Neural progenitor cell (in vitro differentiated cells): ENCODE results near the gene PTPN4. TPM values are rescaled to one million over a fixed set of nuclear protein-coding genes. Genes with fewer than 3 reads are reported as not detected.

Source experiments
- DNase-seq: peaks from one replicate; pipeline ENCODE4 v3.0.0-alpha.2; 2016; ENCODE audit warnings: low spot score
- H2AFZ ChIP-seq: fragments of 200-600 bp; sonication (generic); replicated peaks from 2 replicates; pipeline ENCODE4 v1.6.1; 2016; ENCODE audit warnings: antibody characterized with exemption
- H3F3A ChIP-seq: fragments of 200-600 bp; sonication (generic); 2 replicates; pipeline ENCODE4 v1.6.1; 2016; ENCODE audit warnings: antibody characterized with exemption, low read depth
- H3K27ac ChIP-seq: fragments of 200-600 bp; sonication (generic); 2 replicates; pipeline ENCODE4 v1.5.1; 2016; ENCODE audit warnings: mild to moderate bottlenecking
- H3K27me3 ChIP-seq: fragments of 200-600 bp; sonication (generic); 2 replicates; pipeline ENCODE4 v1.6.1; 2016; ENCODE audit warnings: mild to moderate bottlenecking, moderate library complexity
- H3K36me3 ChIP-seq: fragments of 200-600 bp; sonication (generic); 2 replicates; pipeline ENCODE4 v1.5.1; 2016
- H3K4me1 ChIP-seq: fragments of 200-600 bp; sonication (generic); 2 replicates; pipeline ENCODE4 v1.6.1; 2016; ENCODE audit warnings: mixed run types
- H3K4me2 ChIP-seq: fragments of 200-600 bp; sonication (generic); 2 replicates; pipeline ENCODE4 v1.6.1; 2016
- H3K4me3 ChIP-seq: fragments of 200-600 bp; sonication (generic); 2 replicates; pipeline ENCODE4 v1.5.1; 2016
- H3K79me2 ChIP-seq: fragments of 200-600 bp; sonication (generic); 2 replicates; pipeline ENCODE4 v1.6.1; 2016; ENCODE audit warnings: low read depth
- H3K9ac ChIP-seq: fragments of 200-600 bp; sonication (generic); 2 replicates; pipeline ENCODE4 v1.6.1; 2016
- H3K9me3 ChIP-seq: fragments of 200-600 bp; sonication (generic); 2 replicates; pipeline ENCODE4 v1.5.1; 2016; ENCODE audit warnings: low read depth
- H4K20me1 ChIP-seq: fragments of 200-600 bp; sonication (generic); 2 replicates; pipeline ENCODE4 v1.6.1; 2016; ENCODE audit warnings: low read depth
- H3K27ac Mint-ChIP-seq: 3 replicates; pipeline ENCODE4 v1.8.0; 2021; ENCODE audit warnings: mixed read lengths
- H3K27me3 Mint-ChIP-seq: 2 replicates; pipeline ENCODE4 v1.8.0; 2022; ENCODE audit warnings: low read depth, mild to moderate bottlenecking, inconsistent platforms, moderate library complexity, mixed read lengths; ENCODE audit not compliant: insufficient read depth
- H3K36me3 Mint-ChIP-seq: 3 replicates; pipeline ENCODE4 v1.8.0; 2021; ENCODE audit warnings: mixed read lengths
- H3K4me1 Mint-ChIP-seq: 3 replicates; pipeline ENCODE4 v1.8.0; 2021; ENCODE audit warnings: mixed read lengths
- H3K4me3 Mint-ChIP-seq: 3 replicates; pipeline ENCODE4 v1.8.0; 2021; ENCODE audit warnings: mild to moderate bottlenecking, moderate library complexity, mixed read lengths
- H3K9me3 Mint-ChIP-seq: 3 replicates; pipeline ENCODE4 v1.8.0; 2020; ENCODE audit warnings: mixed read lengths
- CTCF ChIP-seq: fragments of 200-600 bp; sonication (generic); IDR thresholded peaks from 2 replicates; pipeline ENCODE4 v1.5.1; 2017; ENCODE audit warnings: antibody characterized with exemption, mild to moderate bottlenecking
- EZH2 ChIP-seq: fragments of 200-600 bp; sonication (generic); IDR thresholded peaks from 2 replicates; pipeline ENCODE4 v1.6.1; 2017; ENCODE audit warnings: antibody characterized with exemption, mild to moderate bottlenecking, moderate library complexity
- EZH2phosphoT487 ChIP-seq: fragments of 200-600 bp; sonication (generic); IDR thresholded peaks from 2 replicates; pipeline ENCODE4 v1.6.1; 2017; ENCODE audit warnings: antibody characterized with exemption
- total RNA-seq: library from RNA; depleted of rRNA; stranded (reverse); fragments of >200 nt; gene quantifications from 2 replicates; pipeline ENCODE4 v1.2.3, GENCODE V29; 2015; ENCODE audit warnings: low replicate concordance

PTPN4 gene
- total RNA-seq, 1 donor from 2014 or later: 51.8 TPM

- H3K4me3 Mint-ChIP-seq: no peak overlapping the region
- H3F3A ChIP-seq: no peaks in the 10 kb centered on the region
- no peak overlapping the region for H3K27ac Mint-ChIP-seq
- H3K79me2 ChIP-seq: peaks cover 73% of the 10 kb centered on the region
- H2AFZ ChIP-seq: no peak overlapping the region
- H3K27me3 Mint-ChIP-seq: peaks cover 8% of the 10 kb centered on the region
- no peaks in the 10 kb centered on the region for H3K27me3 ChIP-seq
- DNase-seq: no peak
- H3K9me3 ChIP-seq: peaks cover 13% of the 10 kb centered on the region
- H3K36me3 ChIP-seq: peaks cover 17% of the 10 kb centered on the region
- no peak for TF ChIP-seq EZH2
- TF ChIP-seq EZH2phosphoT487: no peak
- no peak for TF ChIP-seq CTCF
- H3K4me2 ChIP-seq: no peak overlapping the region
- no peaks in the 10 kb centered on the region for H3K4me1 ChIP-seq
- no peak overlapping the region for H3K27ac ChIP-seq
- peaks cover 47% of the 10 kb centered on the region for H3K36me3 Mint-ChIP-seq
- no peak overlapping the region for H3K4me3 ChIP-seq
- H3K9ac ChIP-seq: no peak overlapping the region
- H3K4me1 Mint-ChIP-seq: no peaks in the 10 kb centered on the region
- H4K20me1 ChIP-seq: peaks cover 31% of the 10 kb centered on the region
- peaks cover 43% of the 10 kb centered on the region for H3K9me3 Mint-ChIP-seq
Observed at GRCh38 chr2:120028795-120029194, 269.1 kb downstream of the PTPN4 start.

GRCh38 chr2:120029672-120030640 is 270.2 kb downstream of the PTPN4 start:
- H3K36me3 Mint-ChIP-seq: peaks cover 37% of the 10 kb centered on the region
- Histone ChIP-seq H3K79me2 (peaks cover 72% of the 10 kb centered on the region), H3K27ac (no peak overlapping the region), H3K4me3 (no peak overlapping the region), H3K27me3 (no peaks in the 10 kb centered on the region), H3K4me1 (no peaks in the 10 kb centered on the region), H4K20me1 (peaks cover 42% of the 10 kb centered on the region), H3K4me2 (no peak overlapping the region), H3F3A (no peaks in the 10 kb centered on the region), H3K36me3 (peaks cover 16% of the 10 kb centered on the region), H3K9me3 (peaks cover 8% of the 10 kb centered on the region), H2AFZ (no peak overlapping the region), H3K9ac (no peak overlapping the region)
- TF ChIP-seq EZH2 (no peak), EZH2phosphoT487 (no peak), CTCF (no peak)
- peaks cover 31% of the 10 kb centered on the region for H3K9me3 Mint-ChIP-seq
- DNase-seq: no peak
- H3K27ac Mint-ChIP-seq: no peak overlapping the region
- H3K4me1 Mint-ChIP-seq: peaks cover 12% of the 10 kb centered on the region
- H3K4me3 Mint-ChIP-seq: no peak overlapping the region
- H3K27me3 Mint-ChIP-seq: peaks cover 8% of the 10 kb centered on the region

GRCh38 chr2:120032297-120032696 is 272.6 kb downstream of the PTPN4 start:
- H3K79me2 ChIP-seq: peaks cover 50% of the 10 kb centered on the region

More at GRCh38 chr2:120032297-120032696, 272.6 kb downstream of the PTPN4 start:
- Histone ChIP-seq H3K36me3 (no peaks in the 10 kb centered on the region), H2AFZ (no peak overlapping the region), H3K4me1 (peaks cover 6% of the 10 kb centered on the region), H3K9ac (no peak overlapping the region), H3K27ac (no peak overlapping the region), H3K4me3 (no peak overlapping the region), H4K20me1 (peaks cover 42% of the 10 kb centered on the region), H3K9me3 (no peaks in the 10 kb centered on the region), H3K4me2 (no peak overlapping the region), H3F3A (no peaks in the 10 kb centered on the region), H3K27me3 (no peaks in the 10 kb centered on the region)
- Mint-ChIP-seq H3K36me3 (peaks cover 21% of the 10 kb centered on the region), H3K4me3 (no peak overlapping the region), H3K27me3 (peaks cover 8% of the 10 kb centered on the region), H3K4me1 (peaks cover 16% of the 10 kb centered on the region), H3K27ac (no peak overlapping the region), H3K9me3 (peaks cover 13% of the 10 kb centered on the region)
- TF ChIP-seq EZH2phosphoT487: no peak
- TF ChIP-seq CTCF: no peak
- no peak for TF ChIP-seq EZH2
- no peak for DNase-seq

Other genes with a start within 250 kb of the PTPN4 start
- gene SCTR, start 235.4 kb upstream of the PTPN4 start, total RNA-seq: not detected in 2 replicates
- gene CFAP221, start 215.5 kb upstream of the PTPN4 start, total RNA-seq: 0.74 and 1.5 TPM in 2 replicates
- gene TMEM177, start 80.7 kb upstream of the PTPN4 start, total RNA-seq: 12.2 and 26.6 TPM in 2 replicates